ENCODE data around the gene KMT2D. TPM values are rescaled to one million over a fixed set of nuclear protein-coding genes. Genes with fewer than 3 reads are reported as not detected.

The KMT2D gene
- total and polyA plus RNA-seq, 2 experiments from 2014 or later: 17.6 to 120 TPM

DNA sequence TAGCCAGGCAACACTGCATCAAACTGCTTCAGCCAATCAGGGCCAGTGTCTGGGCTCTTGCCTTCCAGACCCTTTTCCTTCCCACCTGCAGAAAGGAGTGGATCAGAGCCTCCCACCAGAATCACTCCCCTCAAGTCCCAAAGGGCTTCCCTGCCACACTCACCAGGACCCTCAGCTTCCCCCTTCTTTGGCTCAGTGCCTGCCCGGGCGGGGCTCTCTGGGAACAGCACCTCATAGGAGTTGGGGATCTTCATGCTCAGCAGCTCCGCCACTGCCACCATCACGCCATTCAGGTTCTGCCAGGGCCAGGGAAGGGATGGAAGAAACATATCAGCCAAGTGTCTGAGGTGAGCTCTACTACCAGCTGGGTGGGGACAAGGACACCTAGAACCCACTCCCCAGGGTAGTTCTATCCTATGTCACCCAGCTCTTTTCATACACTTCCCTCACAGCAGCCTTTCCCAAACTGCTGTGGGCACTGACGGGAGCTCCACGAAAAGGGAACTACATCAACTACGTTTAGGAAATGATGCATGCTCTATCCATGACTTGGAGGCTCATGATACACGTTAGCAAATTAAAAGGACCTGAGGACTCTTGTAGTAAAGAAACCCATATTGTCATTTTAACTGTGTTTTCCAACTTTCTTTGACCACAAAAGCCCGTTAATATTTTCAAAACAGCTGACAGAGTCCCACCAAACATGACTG lies 32.6 kb downstream of the KMT2D start:
- H3K4me3 ChIP-seq: no peak overlapping the region
- H3K4me3 Mint-ChIP-seq: no peak overlapping the region
- peaks cover 43% of the 10 kb centered on the region for H3K36me3 ChIP-seq (ENCODE audit: insufficient read depth)
- H3K27me3 Mint-ChIP-seq (ENCODE audit: insufficient read depth, low read depth, poor library complexity): peaks cover 10% of the 10 kb centered on the region
- H2AFZ ChIP-seq: no peak overlapping the region
- no peaks in the 10 kb centered on the region for H3K4me1 ChIP-seq (ENCODE audit: insufficient read depth)
- no peak overlapping the region for H3K4me2 ChIP-seq
- no peaks in the 10 kb centered on the region for H3K27me3 ChIP-seq (ENCODE audit: insufficient read depth)
- H3K27ac Mint-ChIP-seq: no peak overlapping the region
- no peak for TF ChIP-seq JUNB (IDR thresholded peaks at IDR 0.05; ENCODE audit: unreplicated experiment)
- TF ChIP-seq, protein P1, sequence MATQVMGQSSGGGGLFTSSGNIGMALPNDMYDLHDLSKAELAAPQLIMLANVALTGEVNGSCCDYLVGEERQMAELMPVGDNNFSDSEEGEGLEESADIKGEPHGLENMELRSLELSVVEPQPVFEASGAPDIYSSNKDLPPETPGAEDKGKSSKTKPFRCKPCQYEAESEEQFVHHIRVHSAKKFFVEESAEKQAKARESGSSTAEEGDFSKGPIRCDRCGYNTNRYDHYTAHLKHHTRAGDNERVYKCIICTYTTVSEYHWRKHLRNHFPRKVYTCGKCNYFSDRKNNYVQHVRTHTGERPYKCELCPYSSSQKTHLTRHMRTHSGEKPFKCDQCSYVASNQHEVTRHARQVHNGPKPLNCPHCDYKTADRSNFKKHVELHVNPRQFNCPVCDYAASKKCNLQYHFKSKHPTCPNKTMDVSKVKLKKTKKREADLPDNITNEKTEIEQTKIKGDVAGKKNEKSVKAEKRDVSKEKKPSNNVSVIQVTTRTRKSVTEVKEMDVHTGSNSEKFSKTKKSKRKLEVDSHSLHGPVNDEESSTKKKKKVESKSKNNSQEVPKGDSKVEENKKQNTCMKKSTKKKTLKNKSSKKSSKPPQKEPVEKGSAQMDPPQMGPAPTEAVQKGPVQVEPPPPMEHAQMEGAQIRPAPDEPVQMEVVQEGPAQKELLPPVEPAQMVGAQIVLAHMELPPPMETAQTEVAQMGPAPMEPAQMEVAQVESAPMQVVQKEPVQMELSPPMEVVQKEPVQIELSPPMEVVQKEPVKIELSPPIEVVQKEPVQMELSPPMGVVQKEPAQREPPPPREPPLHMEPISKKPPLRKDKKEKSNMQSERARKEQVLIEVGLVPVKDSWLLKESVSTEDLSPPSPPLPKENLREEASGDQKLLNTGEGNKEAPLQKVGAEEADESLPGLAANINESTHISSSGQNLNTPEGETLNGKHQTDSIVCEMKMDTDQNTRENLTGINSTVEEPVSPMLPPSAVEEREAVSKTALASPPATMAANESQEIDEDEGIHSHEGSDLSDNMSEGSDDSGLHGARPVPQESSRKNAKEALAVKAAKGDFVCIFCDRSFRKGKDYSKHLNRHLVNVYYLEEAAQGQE (IDR thresholded peaks at IDR 0.05; ENCODE audit: unreplicated experiment): no peak
- H3K4me1 Mint-ChIP-seq: no peaks in the 10 kb centered on the region
- DNase-seq (ENCODE audit: low spot score): no peak
- no peak overlapping the region for H3K27ac ChIP-seq (ENCODE audit: low read depth)
- no peak for ATAC-seq
- no peaks in the 10 kb centered on the region for H3K9me2 ChIP-seq (ENCODE audit: insufficient read depth)
- H3K79me2 ChIP-seq (replicated peaks; ENCODE audit: insufficient read depth): no peaks in the 10 kb centered on the region
- no peaks in the 10 kb centered on the region for H3F3A ChIP-seq (replicated peaks; ENCODE audit: low read depth)
- no peaks in the 10 kb centered on the region for H3K9me3 Mint-ChIP-seq
- H3K36me3 Mint-ChIP-seq (ENCODE audit: low read depth): peaks cover 79% of the 10 kb centered on the region
- H4K20me1 ChIP-seq (replicated peaks; ENCODE audit: insufficient read depth): peaks cover 16% of the 10 kb centered on the region

- Histone ChIP-seq H4K20me1 (replicated peaks; ENCODE audit: insufficient read depth) (peaks cover 19% of the 10 kb centered on the region), H3K27me3 (ENCODE audit: insufficient read depth) (no peaks in the 10 kb centered on the region), H3K4me2 (no peak overlapping the region), H3K9me2 (ENCODE audit: insufficient read depth) (no peaks in the 10 kb centered on the region), H3K79me2 (replicated peaks; ENCODE audit: insufficient read depth) (no peaks in the 10 kb centered on the region), H3F3A (replicated peaks; ENCODE audit: low read depth) (no peaks in the 10 kb centered on the region), H2AFZ (no peak overlapping the region), H3K4me1 (ENCODE audit: insufficient read depth) (no peaks in the 10 kb centered on the region), H3K36me3 (ENCODE audit: insufficient read depth) (peaks cover 53% of the 10 kb centered on the region), H3K27ac (ENCODE audit: low read depth) (no peak overlapping the region), H3K4me3 (no peak overlapping the region)
- DNase-seq (ENCODE audit: low spot score): no peak
- H3K27ac Mint-ChIP-seq: no peak overlapping the region
- no peaks in the 10 kb centered on the region for H3K4me1 Mint-ChIP-seq
- H3K36me3 Mint-ChIP-seq (ENCODE audit: low read depth): peaks cover 82% of the 10 kb centered on the region
- no peaks in the 10 kb centered on the region for H3K9me3 Mint-ChIP-seq
- peaks cover 6% of the 10 kb centered on the region for H3K27me3 Mint-ChIP-seq (ENCODE audit: insufficient read depth, low read depth, poor library complexity)
- no peak for ATAC-seq
- no peak for TF ChIP-seq CTCF (conservative IDR thresholded peaks at IDR 0.05; ENCODE audit: low read depth in 2 of 2)
- no peak for TF ChIP-seq CREB1 (CRISPR knock-in tag; IDR thresholded peaks at IDR 0.05; ENCODE audit: low read depth)
- no peak for TF ChIP-seq ZNF331 (CRISPR knock-in tag; IDR thresholded peaks at IDR 0.05; ENCODE audit: low read depth)
- TF ChIP-seq, protein P1 (IDR thresholded peaks at IDR 0.05; ENCODE audit: unreplicated experiment): no peak
- TF ChIP-seq NANOG (IDR thresholded peaks at IDR 0.05; ENCODE audit: borderline replicate concordance): no peak
- TF ChIP-seq EZH2 (IDR thresholded peaks at IDR 0.05; ENCODE audit: low read depth, unreplicated experiment): no peak
- no peak for TF ChIP-seq EZH2phosphoT487 (IDR thresholded peaks at IDR 0.05; ENCODE audit: unreplicated experiment)
- no peak for TF ChIP-seq STAT1 (IDR thresholded peaks at IDR 0.05; ENCODE audit: unreplicated experiment)
- no peak overlapping the region for H3K4me3 Mint-ChIP-seq
Observed at GRCh38 chr12:49026678-49027480, 33.7 kb downstream of the KMT2D start.

Measured in GM23338 (cell line).